SK-N-SH (cell line): ENCODE measurements around the gene ADAMTSL1. TPM values are rescaled to one million over a fixed set of nuclear protein-coding genes. Genes with fewer than 3 reads are reported as not detected.

Experiments used
- CTCF ChIA-PET: fragments of 300-600, 350-600 bp; formaldehyde crosslinking; extraction: SDS; loops from one replicate; lab custom pipeline; 2021; lab: Yijun Ruan, JAX
- POLR2A ChIA-PET: fragments of 350-600 bp; sonication (Branson Sonifier 250); formaldehyde crosslinking; extraction: SDS; loops from one replicate; lab custom pipeline; 2020; ENCODE audit warnings: antibody characterized with exemption, inconsistent platforms; lab: Yijun Ruan, JAX
- DNase-seq: peaks from one replicate; pipeline ENCODE4 v3.0.0; 2012
- H2AFZ ChIP-seq: fragments of 200-600 bp; sonication (generic); 2 replicates; pipeline ENCODE4 v1.8.1; 2016; ENCODE audit warnings: antibody characterized with exemption, mild to moderate bottlenecking, low read depth
- H3F3A ChIP-seq: fragments of 200-600 bp; sonication (generic); replicated peaks from 2 replicates; pipeline ENCODE3; 2016; ENCODE audit warnings: antibody characterized with exemption, mild to moderate bottlenecking; ENCODE audit not compliant: insufficient read depth
- H3K27ac ChIP-seq, 2 experiments: fragments of 200-500 bp in 1 of 2; fragments of 200-600 bp in 1 of 2; sonication (Bioruptor generic) in 1 of 2; sonication (generic), shearing (Covaris generic) in 1 of 2; 2 replicates each; pipeline versions ENCODE4 v1.5.1 to v1.6.1; 2014 to 2016; ENCODE audit warnings: low read depth in 2 of 2, inconsistent platforms in 1 of 2, low read length in 1 of 2, mild to moderate bottlenecking in 1 of 2, mixed read lengths in 1 of 2
- H3K27me3 ChIP-seq: fragments of 200-600 bp; sonication (generic), shearing (Covaris generic); 2 replicates; pipeline ENCODE4 v1.6.1; 2016; ENCODE audit warnings: mixed run types; ENCODE audit not compliant: insufficient read depth
- H3K36me3 ChIP-seq, 2 experiments: fragments of 200-500 bp in 1 of 2; fragments of 200-600 bp in 1 of 2; sonication (Bioruptor generic) in 1 of 2; sonication (generic) in 1 of 2; replicated peaks in 1 of 2; 2 replicates each; pipeline versions ENCODE3 to v1.5.1; 2014 to 2016; ENCODE audit warnings: low read length in 1 of 2, mild to moderate bottlenecking in 1 of 2; ENCODE audit not compliant: insufficient read depth in 2 of 2, control insufficient read depth in 1 of 2
- H3K4me1 ChIP-seq, 2 experiments: fragments of 200-500 bp in 1 of 2; fragments of 200-600 bp in 1 of 2; sonication (Bioruptor generic) in 1 of 2; sonication (generic), shearing (Covaris generic) in 1 of 2; 2 replicates each; pipeline versions ENCODE4 v1.5.1 to v1.6.1; 2014 to 2016; ENCODE audit warnings: low read depth in 1 of 2, low read length in 1 of 2, mixed run types in 1 of 2; ENCODE audit not compliant: insufficient read depth in 2 of 2, control insufficient read depth in 1 of 2
- H3K4me2 ChIP-seq: fragments of 200-600 bp; sonication (generic), shearing (Covaris generic); 2 replicates; pipeline ENCODE4 v1.6.1; 2017; ENCODE audit warnings: mixed run types
- H3K4me3 ChIP-seq, 2 experiments: fragments of 200-500 bp in 1 of 2; fragments of 200-600 bp in 1 of 2; sonication (Bioruptor generic) in 1 of 2; sonication (generic), shearing (Covaris generic) in 1 of 2; 2 replicates each; pipeline versions ENCODE4 v1.5.1 to v1.8.1; 2014 to 2016; ENCODE audit warnings: low read depth in 2 of 2, inconsistent platforms in 1 of 2, low read length in 1 of 2, mild to moderate bottlenecking in 1 of 2, mixed read lengths in 1 of 2, moderate library complexity in 1 of 2
- H3K79me2 ChIP-seq: fragments of 200-600 bp; sonication (generic); 2 replicates; pipeline ENCODE4 v1.8.1; 2017; ENCODE audit warnings: mild to moderate bottlenecking; ENCODE audit not compliant: insufficient read depth
- H3K9ac ChIP-seq: fragments of 200-600 bp; sonication (generic); 2 replicates; pipeline ENCODE4 v1.6.1; 2017; ENCODE audit warnings: mixed run types
- H3K9me2 ChIP-seq: fragments of 200-600 bp; sonication (generic); 2 replicates; pipeline ENCODE4 v1.6.1; 2017; ENCODE audit warnings: mixed run types
- H3K9me3 ChIP-seq: fragments of 200-600 bp; sonication (generic); 2 replicates; pipeline ENCODE4 v1.6.1; 2017; ENCODE audit warnings: mixed run types, mild to moderate bottlenecking, moderate library complexity
- H4K20me1 ChIP-seq: fragments of 200-600 bp; sonication (generic); 2 replicates; pipeline ENCODE4 v1.6.1; 2017; ENCODE audit warnings: mild to moderate bottlenecking, mixed run types; ENCODE audit not compliant: insufficient read depth
- CTCF ChIP-seq: fragments of 200-600 bp; sonication (generic); IDR thresholded peaks from 2 replicates; pipeline ENCODE4 v1.6.1; 2017; ENCODE audit warnings: antibody characterized with exemption, mild to moderate bottlenecking, moderate library complexity
- FOSL2 ChIP-seq: IDR thresholded peaks from 2 replicates; pipeline ENCODE4 v1.4.0; 2012; ENCODE audit warnings: low read depth, mild to moderate bottlenecking, moderate library complexity, borderline replicate concordance
- GABPA ChIP-seq: IDR thresholded peaks from 2 replicates; pipeline ENCODE4 v1.4.0; 2012; ENCODE audit warnings: low read depth, mild to moderate bottlenecking
- IRF3 ChIP-seq: fragments of 150-350 bp; IDR thresholded peaks from 2 replicates; pipeline ENCODE4 v1.6.1; 2016; ENCODE audit warnings: mild to moderate bottlenecking, low read depth, low read length
- MEF2A ChIP-seq: IDR thresholded peaks from 2 replicates; pipeline ENCODE4 v1.4.0; 2012; ENCODE audit warnings: low read depth, borderline replicate concordance
- PBX3 ChIP-seq: IDR thresholded peaks from 2 replicates; pipeline ENCODE4; 2012
- REST ChIP-seq: IDR thresholded peaks from 2 replicates; pipeline ENCODE4 v1.6.1; 2012; ENCODE audit warnings: mild to moderate bottlenecking, low read depth, low read length, moderate library complexity
- RXRA ChIP-seq: IDR thresholded peaks from 2 replicates; pipeline ENCODE4 v1.4.0; 2012; ENCODE audit warnings: low read depth, mild to moderate bottlenecking, borderline replicate concordance
- SMC3 ChIP-seq: IDR thresholded peaks from 2 replicates; pipeline ENCODE4 v1.6.1; 2012; ENCODE audit warnings: low read depth, low read length, improper control_type of control experiment
- TAF1 ChIP-seq: IDR thresholded peaks from 2 replicates; pipeline ENCODE4 v1.6.1; 2012; ENCODE audit warnings: low read depth, mild to moderate bottlenecking, low read length, moderate library complexity, borderline replicate concordance
- TEAD4 ChIP-seq: IDR thresholded peaks from 2 replicates; pipeline ENCODE4 v1.4.0; 2012; ENCODE audit warnings: mild to moderate bottlenecking, borderline replicate concordance; ENCODE audit not compliant: insufficient read depth
- YY1 ChIP-seq: IDR thresholded peaks from 2 replicates; pipeline ENCODE4 v1.4.0; 2012; ENCODE audit warnings: low read depth, mild to moderate bottlenecking
- WGBS: methylation state at CpG from one replicate; pipeline ENCODE4 v1.1.6; 2017; ENCODE audit warnings: low lambda C conversion rate; 5-methylcytosine and 5-hydroxymethylcytosine counted together
- polyA plus RNA-seq, 3 experiments: library from polyadenylated mRNA; depleted of rRNA; stranded (reverse); fragments of >200 nt; gene quantifications; 2 replicates each; pipeline ENCODE4 v1.2.3, GENCODE V29; 2012
- TF ChIP-seq, protein P1 (sequence below): IDR thresholded peaks from 2 replicates; pipeline ENCODE4 v1.4.0; 2012; ENCODE audit warnings: low read depth, borderline replicate concordance

The ADAMTSL1 gene
- polyA plus RNA-seq, 1 of the 3 experiments (the other 2 are of a cell fraction): 114 TPM

DNA sequence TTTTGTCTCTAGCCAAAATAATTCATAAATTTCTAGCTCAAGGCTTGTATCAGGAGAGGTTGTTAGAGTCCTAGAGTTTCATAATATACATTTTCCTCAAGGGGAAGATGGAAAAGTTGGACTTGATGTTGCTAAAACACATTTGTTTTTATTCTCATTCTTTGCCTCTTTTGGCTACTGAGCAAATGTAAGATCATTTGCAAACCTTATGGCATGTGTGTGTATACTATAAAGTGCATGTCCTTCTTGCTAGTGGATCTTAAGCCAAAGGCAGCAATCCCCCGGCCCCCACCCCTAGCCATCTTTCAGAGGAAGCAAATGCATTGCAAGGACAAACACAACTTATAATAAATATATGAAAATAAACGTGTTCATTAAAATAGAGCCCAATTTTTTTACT, 43.0 kb downstream of the ADAMTSL1 start:
- no peak overlapping the region for H3K27ac ChIP-seq
- peaks cover 4% of the 10 kb centered on the region; the same call in 1 of the 2 replicates for H4K20me1 ChIP-seq
- H3K4me3 ChIP-seq: no peak overlapping the region
- CTCF ChIA-PET: no interaction called here
- no peak overlapping the region for H2AFZ ChIP-seq
- H3K4me1 ChIP-seq: peaks cover 6 to 9% of the 10 kb centered on the region in 2 experiments; a peak in 3 of 4 replicates
- no peak overlapping the region for H3K9ac ChIP-seq
- DNase-seq: no peak
- H3K79me2 ChIP-seq: peaks cover 99% of the 10 kb centered on the region
- H3K4me2 ChIP-seq: no peak overlapping the region
- no peaks in the 10 kb centered on the region for H3K9me2 ChIP-seq
- 46% methylated on average over 2 of the region's 2 CpGs for WGBS
- POLR2A ChIA-PET: no interaction called here
- no peak for TF ChIP-seq IRF3
- no peak for TF ChIP-seq FOSL2
- no peak for TF ChIP-seq TAF1
- TF ChIP-seq REST: no peak
- TF ChIP-seq GABPA: no peak
- no peak for TF ChIP-seq YY1
- no peak for TF ChIP-seq SMC3
- TF ChIP-seq, protein P1, sequence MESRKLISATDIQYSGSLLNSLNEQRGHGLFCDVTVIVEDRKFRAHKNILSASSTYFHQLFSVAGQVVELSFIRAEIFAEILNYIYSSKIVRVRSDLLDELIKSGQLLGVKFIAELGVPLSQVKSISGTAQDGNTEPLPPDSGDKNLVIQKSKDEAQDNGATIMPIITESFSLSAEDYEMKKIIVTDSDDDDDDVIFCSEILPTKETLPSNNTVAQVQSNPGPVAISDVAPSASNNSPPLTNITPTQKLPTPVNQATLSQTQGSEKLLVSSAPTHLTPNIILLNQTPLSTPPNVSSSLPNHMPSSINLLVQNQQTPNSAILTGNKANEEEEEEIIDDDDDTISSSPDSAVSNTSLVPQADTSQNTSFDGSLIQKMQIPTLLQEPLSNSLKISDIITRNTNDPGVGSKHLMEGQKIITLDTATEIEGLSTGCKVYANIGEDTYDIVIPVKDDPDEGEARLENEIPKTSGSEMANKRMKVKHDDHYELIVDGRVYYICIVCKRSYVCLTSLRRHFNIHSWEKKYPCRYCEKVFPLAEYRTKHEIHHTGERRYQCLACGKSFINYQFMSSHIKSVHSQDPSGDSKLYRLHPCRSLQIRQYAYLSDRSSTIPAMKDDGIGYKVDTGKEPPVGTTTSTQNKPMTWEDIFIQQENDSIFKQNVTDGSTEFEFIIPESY: no peak
- no peak for TF ChIP-seq TEAD4
- TF ChIP-seq CTCF: no peak
- no peak for TF ChIP-seq RXRA
- TF ChIP-seq PBX3: no peak
- TF ChIP-seq MEF2A: no peak
- H3K9me3 ChIP-seq: no peaks in the 10 kb centered on the region
- peaks cover 33% of the 10 kb centered on the region for H3F3A ChIP-seq
- H3K27me3 ChIP-seq: no peaks in the 10 kb centered on the region
- peaks cover 0 to 61% of the 10 kb centered on the region in 2 experiments for H3K36me3 ChIP-seq
